Parathyroid adenoma (tissue), 2 donors: ENCODE data around the gene LCE6A.

Experiments
- H2AFZ ChIP-seq: fragments of 300-600 bp; sonication (generic); one replicate; pipeline ENCODE4 v1.7.0; 2017; ENCODE audit warnings: antibody characterized with exemption, mild to moderate bottlenecking
- H3K27ac ChIP-seq: fragments of 300-600 bp; sonication (generic); one replicate; pipeline ENCODE4 v1.7.0; 2017
- H3K27me3 ChIP-seq: fragments of 300-600 bp; sonication (generic); one replicate; pipeline ENCODE4 v1.7.0; 2017; ENCODE audit warnings: low read length; ENCODE audit not compliant: control insufficient read depth, insufficient read depth
- H3K36me3 ChIP-seq: fragments of 300-600 bp; sonication (generic); one replicate; pipeline ENCODE4 v1.7.0; 2017; ENCODE audit warnings: low read length; ENCODE audit not compliant: control insufficient read depth, insufficient read depth
- H3K4me1 ChIP-seq: fragments of 300-600 bp; sonication (generic); one replicate; pipeline ENCODE4 v1.7.0; 2017; ENCODE audit warnings: control low read depth
- H3K4me2 ChIP-seq: fragments of 300-600 bp; sonication (generic); one replicate; pipeline ENCODE4 v1.7.0; 2017; ENCODE audit warnings: low read length
- H3K4me3 ChIP-seq: fragments of 300-600 bp; sonication (generic); one replicate; pipeline ENCODE4 v1.7.0; 2017; ENCODE audit warnings: low read depth, low read length
- H3K79me2 ChIP-seq: fragments of 300-600 bp; sonication (generic); one replicate; pipeline ENCODE4 v1.7.0; 2017; ENCODE audit warnings: control low read depth
- H3K9ac ChIP-seq: fragments of 300-600 bp; sonication (generic); one replicate; pipeline ENCODE4 v1.7.0; 2017; ENCODE audit warnings: mild to moderate bottlenecking
- H3K9me3 ChIP-seq: fragments of 300-600 bp; sonication (generic); one replicate; pipeline ENCODE4 v1.7.0; 2017; ENCODE audit warnings: low read length; ENCODE audit not compliant: control insufficient read depth
- CTCF ChIP-seq: fragments of 300-600 bp; sonication (generic); IDR thresholded peaks from one replicate; pipeline ENCODE4 v1.7.0; 2017; ENCODE audit warnings: antibody characterized with exemption, mild to moderate bottlenecking
- donor health status: primary hyperparathyroidism.

The LCE6A gene

GRCh38 chr1:152870831-152871730 lies 28.4 kb downstream of the LCE6A start:
- no peak for TF ChIP-seq CTCF
- Histone ChIP-seq H3K27ac (no peak overlapping the region), H3K27me3 (no peaks in the 10 kb centered on the region), H3K36me3 (no peaks in the 10 kb centered on the region), H2AFZ (no peak overlapping the region), H3K4me1 (no peaks in the 10 kb centered on the region), H3K9me3 (no peaks in the 10 kb centered on the region), H3K9ac (no peak overlapping the region), H3K4me2 (no peak overlapping the region), H3K79me2 (no peaks in the 10 kb centered on the region), H3K4me3 (no peak overlapping the region)

GRCh38 chr1:152871731-152872126 lies 29.1 kb downstream of the LCE6A start:
- Histone ChIP-seq H3K4me3 (no peak overlapping the region), H3K9me3 (no peaks in the 10 kb centered on the region), H3K27me3 (no peaks in the 10 kb centered on the region), H2AFZ (no peak overlapping the region), H3K36me3 (no peaks in the 10 kb centered on the region), H3K9ac (no peak overlapping the region), H3K79me2 (no peaks in the 10 kb centered on the region), H3K4me1 (no peaks in the 10 kb centered on the region), H3K27ac (no peak overlapping the region), H3K4me2 (no peak overlapping the region)
- no peak for TF ChIP-seq CTCF

- TF ChIP-seq CTCF = no peak
- no peaks in the 10 kb centered on the region for H3K9me3 ChIP-seq
- H3K9ac ChIP-seq = no peak overlapping the region
- H3K4me2 ChIP-seq = no peak overlapping the region
- H3K4me1 ChIP-seq = no peaks in the 10 kb centered on the region
- H2AFZ ChIP-seq = no peak overlapping the region
- no peaks in the 10 kb centered on the region for H3K27me3 ChIP-seq
- H3K27ac ChIP-seq = no peak overlapping the region
- no peak overlapping the region for H3K4me3 ChIP-seq
- H3K36me3 ChIP-seq = no peaks in the 10 kb centered on the region
- H3K79me2 ChIP-seq = no peaks in the 10 kb centered on the region
Observed at GRCh38 chr1:152873495-152873894, 30.8 kb downstream of the LCE6A start.

GRCh38 chr1:152876827-152877226 lies 34.2 kb downstream of the LCE6A start:
- Histone ChIP-seq H3K27ac (no peak overlapping the region), H3K9me3 (no peaks in the 10 kb centered on the region), H3K27me3 (no peaks in the 10 kb centered on the region), H3K9ac (no peak overlapping the region), H3K36me3 (no peaks in the 10 kb centered on the region), H3K4me2 (no peak overlapping the region), H3K4me1 (no peaks in the 10 kb centered on the region), H3K4me3 (no peak overlapping the region), H3K79me2 (no peaks in the 10 kb centered on the region), H2AFZ (no peak overlapping the region)
- TF ChIP-seq CTCF = no peak

- Histone ChIP-seq H3K27me3 (no peaks in the 10 kb centered on the region), H3K4me1 (no peaks in the 10 kb centered on the region), H3K4me3 (no peak within 1 kb of the TSS), H3K9ac (no peak within 1 kb of the TSS), H2AFZ (no peak within 1 kb of the TSS), H3K27ac (no peak within 1 kb of the TSS), H3K36me3 (no peaks in the 10 kb centered on the region), H3K79me2 (no peaks in the 10 kb centered on the region), H3K4me2 (no peak within 1 kb of the TSS), H3K9me3 (no peaks in the 10 kb centered on the region)
- TF ChIP-seq CTCF = no peak
Observed at GRCh38 chr1:152878042-152878441, 35.4 kb downstream of the LCE6A start, which contains the start of gene SMCP. TSS of gene SMCP (plus strand) at chr1:152878322. CDS start at chr1:152884423, 6,101 bp downstream.
